ENCODE results near the gene MX1.

Gene MX1

DNA sequence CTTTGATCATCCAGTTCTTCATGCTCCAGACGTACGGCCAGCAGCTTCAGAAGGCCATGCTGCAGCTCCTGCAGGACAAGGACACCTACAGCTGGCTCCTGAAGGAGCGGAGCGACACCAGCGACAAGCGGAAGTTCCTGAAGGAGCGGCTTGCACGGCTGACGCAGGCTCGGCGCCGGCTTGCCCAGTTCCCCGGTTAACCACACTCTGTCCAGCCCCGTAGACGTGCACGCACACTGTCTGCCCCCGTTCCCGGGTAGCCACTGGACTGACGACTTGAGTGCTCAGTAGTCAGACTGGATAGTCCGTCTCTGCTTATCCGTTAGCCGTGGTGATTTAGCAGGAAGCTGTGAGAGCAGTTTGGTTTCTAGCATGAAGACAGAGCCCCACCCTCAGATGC is 32.5 kb downstream of the MX1 start:
- no peak for DNase-seq (ENCODE audit: low read depth in 1 of 2, low spot score in 1 of 2)

DNA sequence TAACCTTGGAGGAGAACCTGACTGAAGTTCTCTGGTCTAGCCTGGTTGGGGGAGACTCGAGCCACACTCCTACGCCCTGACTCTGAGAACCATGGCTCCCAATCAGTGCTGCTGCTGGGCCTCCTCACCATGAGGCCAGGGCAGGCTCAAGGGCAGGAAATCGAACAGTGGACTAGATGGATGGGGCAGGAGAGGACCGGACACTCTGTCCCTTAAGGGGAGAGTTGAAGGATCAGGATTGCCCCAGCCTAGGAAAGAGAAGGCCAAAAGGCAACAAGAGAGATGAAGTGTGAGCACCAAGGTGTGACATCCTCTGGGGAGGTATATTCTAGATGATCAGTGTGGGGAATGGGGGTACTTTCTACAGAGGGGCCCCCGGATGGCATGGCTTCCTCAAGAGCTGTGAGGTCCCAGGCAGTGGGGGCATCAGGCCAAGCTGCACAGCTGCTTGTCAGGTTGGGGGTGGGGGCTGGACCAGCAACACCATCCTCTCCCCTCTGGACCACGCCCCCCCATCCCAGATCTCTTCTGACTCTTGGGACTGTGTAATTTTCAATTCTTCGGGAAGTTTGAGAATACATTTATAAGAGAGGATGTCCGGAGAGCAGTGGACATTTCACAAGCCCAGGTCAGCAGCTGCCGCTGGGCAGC is 34.0 kb downstream of the MX1 start:
- DNase-seq (ENCODE audit: low read depth in 1 of 2, low spot score in 1 of 2), result no peak

DNA sequence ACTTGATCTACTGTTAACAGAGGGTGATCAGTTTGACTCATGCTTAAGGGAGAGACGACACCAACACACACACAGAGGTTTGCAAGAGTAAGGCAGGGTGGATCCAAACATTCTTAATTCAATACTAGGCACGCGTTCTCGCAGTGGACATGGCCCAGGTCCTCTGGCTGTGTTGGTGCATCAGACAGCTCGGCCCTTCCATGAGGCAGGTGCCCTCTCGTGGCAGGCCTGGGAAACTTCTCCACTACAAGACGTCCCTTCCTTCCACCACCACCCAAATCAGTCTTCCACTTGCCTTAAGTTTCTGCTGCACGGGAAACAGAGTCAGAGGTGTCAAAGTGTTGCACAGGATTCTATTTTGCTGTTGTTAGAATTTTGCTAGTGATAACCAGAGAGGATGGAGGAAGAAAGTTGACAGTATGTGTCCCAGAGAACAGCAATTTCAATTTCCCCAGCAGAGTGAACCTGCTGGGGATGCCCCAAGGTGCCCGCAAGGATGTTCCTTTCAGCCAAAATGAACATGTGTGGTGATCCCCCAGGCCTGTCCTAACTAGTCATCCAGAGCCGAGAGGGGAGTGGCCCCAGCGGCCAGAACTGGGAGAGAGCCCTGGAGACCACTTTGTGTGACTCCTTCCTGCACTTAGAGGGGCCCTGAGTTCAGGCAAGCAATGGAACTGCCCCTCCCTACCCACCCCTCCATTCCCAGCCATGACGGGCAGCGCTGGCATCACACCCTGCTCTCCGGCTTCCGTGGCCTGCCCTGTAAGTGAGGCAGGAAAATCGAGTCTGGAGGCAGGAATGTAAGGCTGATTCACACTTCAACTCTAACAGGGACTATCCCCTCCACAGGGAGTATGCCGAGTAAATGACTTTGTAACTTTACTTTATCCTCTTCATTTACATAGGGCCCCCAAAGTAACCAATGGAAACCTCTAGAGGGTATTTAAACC is 34.8 kb downstream of the MX1 start:
- peak; percentile 14 to 29 for DNase-seq (ENCODE audit: low read depth in 1 of 2, low spot score in 1 of 2)

DNA sequence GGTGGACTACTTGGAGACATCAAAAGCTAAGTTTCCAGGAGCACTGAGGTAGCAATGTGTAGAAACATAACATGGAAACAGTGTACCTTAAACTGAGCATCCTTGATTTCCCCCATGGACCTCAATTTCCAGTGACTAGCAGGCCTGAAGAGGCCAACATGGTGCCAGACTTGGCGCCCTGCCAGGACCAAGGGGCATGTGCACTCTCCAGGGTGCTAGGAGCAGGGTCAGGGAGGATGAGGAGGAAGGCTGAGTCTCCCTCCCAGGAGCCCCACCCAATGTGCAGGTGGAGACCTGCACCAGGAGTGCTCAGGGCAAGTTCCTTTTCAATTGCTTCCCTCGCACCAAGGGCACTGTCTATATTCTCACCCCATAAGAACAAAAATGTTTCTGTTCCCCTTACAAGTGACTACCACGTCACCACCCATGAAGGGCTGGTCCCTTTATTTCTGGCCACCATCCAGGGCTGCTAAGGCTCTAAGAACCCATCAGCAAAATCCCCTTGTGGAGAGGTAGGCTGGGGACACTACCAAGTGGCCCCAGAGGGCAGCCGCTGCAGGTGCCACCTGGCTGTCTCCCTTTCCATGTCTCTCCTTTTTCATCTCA is 39.2 kb downstream of the MX1 start:
- DNase-seq (ENCODE audit: low read depth in 1 of 2, low spot score in 1 of 2), result no peak

DNA sequence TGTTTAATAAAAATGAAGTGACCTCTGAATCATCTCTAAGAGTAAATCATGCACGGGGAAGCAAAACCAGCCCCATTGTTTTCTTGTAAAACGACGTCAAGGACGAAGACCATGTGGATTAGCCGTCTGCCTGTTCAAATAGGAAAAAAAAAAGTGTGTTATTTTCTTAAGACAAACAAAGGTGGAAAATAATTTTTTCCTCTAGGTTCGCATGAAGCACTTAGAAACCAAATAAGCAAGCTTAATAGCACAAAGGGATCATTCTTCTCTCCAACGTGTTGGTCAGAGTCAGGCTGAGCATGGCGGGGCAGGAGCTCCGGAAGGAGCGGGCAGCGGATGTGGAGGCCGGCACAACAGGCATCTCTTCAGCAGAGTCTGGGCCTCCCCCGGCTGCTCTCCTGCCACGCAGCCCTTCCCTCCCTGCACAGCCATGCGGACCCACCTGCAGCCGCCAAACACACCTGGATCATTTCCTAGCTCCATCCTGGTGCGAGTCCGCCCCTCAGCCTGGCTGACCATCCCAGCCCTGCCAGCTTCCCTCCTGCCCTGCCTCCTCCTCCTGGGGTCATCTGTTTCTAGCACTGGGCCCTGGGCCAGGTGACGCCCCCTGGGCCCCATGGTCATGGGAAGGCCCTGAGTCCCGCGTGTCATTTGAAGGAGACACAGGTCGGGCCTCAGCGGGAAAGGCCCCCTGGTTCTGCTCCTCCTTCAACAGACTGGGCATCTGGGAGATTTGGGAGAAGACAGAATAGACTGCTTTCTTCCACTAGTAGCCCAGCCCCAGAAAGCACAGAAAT is 40.2 kb downstream of the MX1 start:
- DNase-seq (ENCODE audit: low read depth in 1 of 2, low spot score in 1 of 2), result no peak

DNA sequence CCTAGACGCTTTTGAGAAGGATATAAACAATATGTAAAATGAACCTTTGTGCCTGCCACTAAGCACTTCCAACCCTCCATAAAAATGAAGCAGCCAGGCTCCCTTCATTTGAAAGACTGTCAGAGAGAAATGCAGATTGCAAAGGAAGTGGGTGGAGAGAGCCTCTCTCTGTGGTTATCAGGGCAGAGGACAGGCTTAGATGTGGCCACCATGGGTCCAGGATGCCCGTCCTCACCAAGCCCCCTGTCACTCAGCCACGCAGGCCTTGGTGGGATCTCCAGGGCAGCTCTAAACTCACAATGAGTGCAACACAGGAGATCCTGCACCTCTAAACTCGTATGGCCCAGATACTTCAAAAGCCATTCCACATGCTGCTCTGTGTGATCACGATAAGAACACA is 44.0 kb downstream of the MX1 start:
- DNase-seq (ENCODE audit: low read depth in 1 of 2, low spot score in 1 of 2), result no peak

DNA sequence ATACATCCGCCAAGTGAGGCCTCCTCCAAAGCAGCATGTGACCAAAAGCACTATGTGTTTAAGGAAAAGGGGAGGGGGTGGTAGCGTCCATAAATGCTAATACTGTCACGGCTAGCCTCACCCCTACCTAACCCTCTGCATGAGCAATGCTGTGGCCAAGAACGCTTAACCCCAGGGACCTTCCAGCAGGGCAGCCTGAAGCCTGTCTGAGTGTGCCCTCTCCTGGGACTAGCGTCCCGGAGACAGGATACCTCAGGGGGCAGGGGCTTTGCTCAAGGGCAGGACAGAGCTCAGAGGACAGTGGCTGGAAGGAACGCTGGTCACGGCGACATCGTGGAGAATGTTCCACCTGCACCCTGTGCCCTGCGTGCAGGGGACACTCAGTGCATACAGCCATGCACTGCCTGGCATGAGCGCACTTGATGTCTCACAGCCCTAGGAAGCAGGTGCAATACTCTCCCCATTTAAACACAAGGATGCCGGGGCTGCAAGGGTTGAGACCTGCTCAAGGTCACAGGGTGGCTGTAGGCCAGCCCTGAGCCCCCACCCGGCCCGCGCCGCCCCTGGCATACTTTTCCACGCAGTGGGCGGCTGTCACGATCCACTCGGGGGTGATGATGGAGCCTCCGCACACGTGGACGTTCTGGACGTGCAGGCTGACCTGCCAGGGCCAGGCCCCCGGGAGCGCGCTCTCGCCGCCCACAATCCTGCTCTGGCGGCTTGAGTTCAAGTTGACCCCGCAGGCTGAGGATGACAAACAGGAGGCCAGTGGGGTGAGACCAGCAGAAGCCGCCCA is 46.9 kb downstream of the MX1 start:
- no peak for DNase-seq (ENCODE audit: low read depth in 1 of 2, low spot score in 1 of 2)

DNA sequence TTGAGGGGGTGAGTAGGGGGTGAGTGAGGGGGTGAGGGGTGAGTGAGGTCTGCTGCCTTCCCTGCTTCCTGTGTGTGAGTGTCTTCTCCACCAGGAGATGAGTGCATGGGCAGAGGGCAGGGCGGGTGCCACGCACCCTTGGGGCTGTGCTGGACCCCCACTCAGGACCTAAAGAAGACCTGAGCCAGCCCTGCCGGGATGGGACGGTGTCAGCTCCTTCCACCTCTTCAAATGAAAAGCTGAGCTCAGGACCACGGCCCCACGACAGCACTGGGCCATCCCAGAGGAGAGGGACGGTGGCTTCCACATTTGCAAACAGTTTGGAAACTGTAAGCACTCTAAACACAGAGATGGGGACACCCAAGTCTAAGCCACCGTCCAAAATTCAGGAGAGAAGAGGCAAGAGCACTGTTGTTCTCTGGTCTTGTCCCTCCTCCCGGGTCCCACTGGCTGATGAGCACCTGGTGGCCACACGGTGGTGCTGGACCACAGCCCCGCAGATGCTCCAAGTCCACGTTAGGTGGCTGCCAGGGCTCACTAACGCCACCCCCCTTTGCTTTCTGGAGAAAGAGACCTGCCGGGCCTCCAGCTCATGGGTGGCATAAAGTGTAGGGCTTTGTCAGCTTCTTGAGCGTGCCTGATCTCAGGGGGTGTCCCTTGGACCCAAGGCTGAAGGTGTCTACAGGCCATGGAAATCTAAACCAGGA is 49.8 kb downstream of the MX1 start:
- no peak for DNase-seq (ENCODE audit: low read depth in 1 of 2, low spot score in 1 of 2)

DNA sequence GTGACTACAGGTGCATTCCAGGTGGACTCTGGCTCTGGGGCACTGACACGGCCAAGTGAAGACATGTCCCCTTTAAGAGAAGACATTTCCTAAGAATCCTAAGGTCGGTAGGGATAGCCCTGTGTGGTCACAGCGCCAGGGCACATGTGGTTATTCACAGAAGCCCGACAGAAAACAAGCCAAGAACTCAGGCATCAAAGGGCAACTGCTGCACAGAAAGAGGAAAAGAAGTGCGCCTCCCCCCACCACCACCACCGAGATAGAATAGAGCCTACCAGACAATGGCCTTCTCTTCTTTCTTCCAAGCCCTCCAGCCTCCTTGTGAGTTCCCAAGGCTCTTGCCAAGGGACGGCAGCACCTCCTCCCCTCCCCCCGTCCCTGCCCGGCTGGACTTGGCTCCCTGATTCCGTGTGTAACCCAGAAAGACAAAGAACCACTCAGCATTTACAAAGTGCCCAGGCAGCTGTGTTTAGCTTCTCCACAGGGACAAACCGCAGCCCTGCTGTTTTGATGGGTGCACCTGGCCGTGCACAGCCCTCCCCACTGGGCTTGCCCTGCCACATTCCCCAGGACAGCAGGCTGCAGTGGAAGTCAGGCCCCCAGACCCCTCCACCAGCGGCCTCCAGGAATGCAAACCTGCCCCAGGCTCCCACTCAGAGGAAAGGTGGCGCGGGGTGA is 51.7 kb downstream of the MX1 start:
- DNase-seq (ENCODE audit: low read depth in 1 of 2, low spot score in 1 of 2), result no peak

DNA sequence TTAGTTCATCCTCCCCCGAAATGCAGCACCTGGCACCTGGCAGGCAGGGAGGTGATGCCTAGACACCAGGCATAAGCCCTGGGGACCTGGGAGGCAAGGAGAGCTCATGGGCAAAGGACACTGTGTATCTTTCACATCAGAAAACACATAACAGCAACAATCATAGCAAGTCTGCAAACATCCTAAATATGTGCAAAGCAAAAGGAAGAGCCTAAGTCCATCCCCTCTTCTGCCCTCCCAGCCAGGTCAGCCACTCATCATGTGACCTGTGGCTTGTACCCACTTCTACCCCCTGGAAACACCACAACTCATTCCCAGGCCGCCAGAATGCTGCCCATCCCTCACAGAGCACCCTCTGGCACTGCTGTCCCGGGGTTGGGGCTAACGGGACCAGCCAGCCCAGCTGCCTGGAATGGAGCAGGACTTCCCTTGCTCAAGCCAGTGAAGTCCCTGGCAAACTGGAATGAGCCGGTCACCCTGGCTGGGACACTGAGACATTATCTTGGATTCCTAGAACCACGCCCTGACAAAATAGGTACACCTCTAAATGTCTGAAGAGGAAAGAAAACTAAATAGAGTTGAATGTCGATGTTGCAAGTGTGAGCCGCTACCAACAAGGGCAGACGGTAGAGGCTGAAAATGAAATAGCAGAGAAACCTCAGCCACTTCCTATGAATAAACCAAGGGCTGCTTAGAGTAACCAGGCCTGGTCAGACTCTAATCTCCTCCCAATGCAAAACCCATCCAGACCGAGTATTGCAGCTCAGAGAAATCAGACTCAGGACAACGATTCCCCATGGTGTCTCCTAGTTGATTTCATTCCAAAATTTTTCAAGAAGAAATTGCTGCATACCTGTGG is 52.5 kb downstream of the MX1 start:
- no peak for DNase-seq (ENCODE audit: low read depth in 1 of 2, low spot score in 1 of 2)

DNA sequence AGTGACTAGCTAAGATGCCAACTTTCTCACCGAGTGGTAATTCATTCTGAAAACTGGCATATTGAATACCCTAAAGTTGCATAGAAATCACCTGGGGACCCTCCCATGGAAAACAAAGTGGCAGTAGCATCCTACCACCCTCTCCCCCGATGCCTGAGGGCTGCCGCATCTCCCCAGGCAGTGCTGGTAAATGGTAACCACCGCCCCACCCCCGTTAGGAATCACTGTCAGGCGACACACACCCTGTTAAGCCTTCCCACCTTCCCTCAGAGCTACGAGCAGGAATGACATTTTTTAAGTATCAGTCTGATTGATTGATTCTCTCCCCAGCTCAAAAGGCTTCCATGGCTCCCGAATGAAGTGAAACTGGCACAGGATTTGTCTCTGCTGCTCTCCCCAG is 53.6 kb downstream of the MX1 start:
- DNase-seq (ENCODE audit: low read depth in 1 of 2, low spot score in 1 of 2), result no peak

DNA sequence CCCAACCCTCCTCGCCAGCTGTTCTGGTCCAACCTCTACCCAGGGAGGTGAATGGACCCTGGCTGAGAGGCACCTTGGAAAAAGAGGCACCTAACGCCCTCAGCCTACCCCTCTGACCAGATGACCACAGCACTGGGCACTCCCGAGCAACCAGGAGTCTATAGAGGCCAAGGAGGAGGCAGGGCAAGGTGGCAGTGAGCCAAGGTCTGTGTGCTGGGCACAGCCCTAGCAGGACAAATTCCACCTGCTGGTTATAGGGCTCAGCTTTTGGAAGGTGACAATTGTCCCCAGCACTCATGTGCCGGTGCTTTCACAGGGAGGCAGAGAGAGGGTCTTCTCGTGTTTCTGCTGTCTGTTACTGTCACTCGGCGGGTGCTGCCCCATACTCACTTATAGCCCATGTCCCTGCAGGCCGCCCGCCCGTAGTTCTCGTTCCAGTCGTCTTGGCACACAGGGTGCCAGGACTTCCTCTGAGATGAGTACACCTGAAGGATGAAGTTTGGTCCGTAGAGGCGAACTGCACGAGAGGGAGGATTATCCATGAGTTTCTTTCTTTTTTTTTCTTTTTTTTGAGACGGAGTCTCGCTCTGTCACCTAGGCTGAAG is 54.1 kb downstream of the MX1 start:
- no peak for DNase-seq (ENCODE audit: low read depth in 1 of 2, low spot score in 1 of 2)

DNA sequence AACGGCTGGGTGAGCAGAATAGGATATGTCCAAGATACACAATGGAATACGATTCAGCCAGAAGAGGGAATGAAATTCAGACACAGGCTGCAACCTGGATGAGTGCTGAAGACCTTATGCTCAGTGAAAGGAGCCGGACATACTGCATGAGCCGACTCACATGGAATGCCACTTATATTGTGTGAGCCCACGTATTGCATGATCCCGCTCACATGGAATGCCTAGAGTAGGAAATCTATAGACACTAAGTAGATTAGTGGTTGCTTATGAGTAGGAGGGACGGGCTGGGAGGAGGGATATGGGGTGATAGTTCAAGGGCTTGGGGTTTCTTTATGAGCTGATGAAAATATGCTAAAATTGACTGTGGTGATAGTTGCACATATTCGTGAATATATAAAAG is 55.2 kb downstream of the MX1 start:
- DNase-seq (ENCODE audit: low read depth in 1 of 2, low spot score in 1 of 2), result no peak

DNA sequence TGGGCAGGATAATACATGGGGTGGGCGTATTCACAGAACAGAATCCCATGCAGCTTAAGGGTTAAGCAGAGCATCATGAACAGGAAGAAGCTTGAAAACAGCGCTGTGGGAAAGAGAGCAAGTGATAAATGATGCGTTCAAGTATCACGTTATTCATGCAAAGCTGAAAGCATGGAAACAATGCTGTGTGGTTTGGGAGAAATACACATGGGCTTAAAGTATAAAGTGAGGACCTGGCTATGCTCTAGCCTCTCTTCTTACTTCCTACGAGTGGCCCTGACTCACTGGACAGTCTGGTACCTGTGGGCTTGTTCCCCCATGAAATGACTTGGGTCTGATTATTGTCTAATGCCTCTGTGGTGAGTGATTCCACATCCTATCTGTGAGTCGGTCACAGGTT is 56.3 kb downstream of the MX1 start:
- DNase-seq (ENCODE audit: low read depth in 1 of 2, low spot score in 1 of 2), result no peak

DNA sequence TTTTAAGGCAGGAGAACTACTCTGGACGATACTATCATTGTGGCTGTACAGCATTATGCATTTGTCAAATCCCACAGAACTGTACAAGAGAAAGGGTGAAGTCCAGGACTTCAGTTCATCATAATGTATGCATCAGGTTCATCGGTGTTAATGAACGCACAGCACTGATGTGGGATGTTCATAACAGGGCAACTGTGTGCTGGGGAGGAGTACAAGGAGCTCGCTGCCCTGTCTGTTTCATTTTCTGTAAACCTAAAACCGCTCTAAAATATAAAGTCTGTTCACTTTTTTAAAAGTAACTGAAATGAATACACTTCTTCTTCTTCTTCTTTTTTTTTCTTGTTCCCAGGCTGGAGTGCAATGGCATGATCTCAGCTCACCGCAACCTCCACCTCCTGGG is 56.9 kb downstream of the MX1 start:
- DNase-seq (ENCODE audit: low read depth in 1 of 2, low spot score in 1 of 2), result no peak

DNA sequence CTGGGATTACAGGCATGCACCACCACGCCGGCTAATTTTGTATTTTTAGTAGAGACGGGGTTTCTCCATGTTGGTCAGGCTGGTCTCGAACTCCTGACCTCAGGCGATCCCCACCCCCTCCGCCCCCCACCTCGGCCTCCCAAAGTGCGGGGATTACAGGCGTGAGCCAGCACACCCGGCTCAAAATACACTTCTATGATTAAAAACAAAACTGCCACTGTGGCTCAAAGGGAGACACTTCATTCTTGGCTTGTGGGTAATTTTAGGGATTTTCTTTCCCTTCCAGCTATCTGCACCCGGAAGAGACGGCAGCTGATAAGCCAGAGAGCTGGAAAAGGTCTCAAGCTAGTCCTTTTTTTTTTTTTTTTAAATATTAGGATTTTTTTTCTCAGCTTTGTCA is 57.4 kb downstream of the MX1 start:
- DNase-seq (ENCODE audit: low read depth in 1 of 2, low spot score in 1 of 2), result no peak

DNA sequence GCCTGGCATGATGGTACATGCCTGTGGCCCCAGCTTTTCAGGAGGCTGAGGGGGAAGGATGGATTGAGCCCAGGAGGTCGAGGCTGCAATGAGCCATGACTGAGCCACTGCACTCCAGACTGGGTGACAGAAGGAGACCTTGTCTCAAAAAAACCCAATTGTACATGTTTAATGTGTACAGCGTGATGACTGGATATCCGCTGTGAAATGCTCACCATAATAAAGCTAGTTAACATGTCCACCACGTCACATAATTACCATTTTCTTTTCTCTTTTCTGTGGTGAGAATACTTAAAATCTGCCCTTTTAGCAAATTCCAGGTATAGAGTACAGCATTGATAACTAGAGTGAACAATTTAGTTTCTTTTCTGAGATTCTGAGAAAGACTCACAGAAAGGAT is 57.9 kb downstream of the MX1 start:
- no peak for DNase-seq (ENCODE audit: low read depth in 1 of 2, low spot score in 1 of 2)

DNA sequence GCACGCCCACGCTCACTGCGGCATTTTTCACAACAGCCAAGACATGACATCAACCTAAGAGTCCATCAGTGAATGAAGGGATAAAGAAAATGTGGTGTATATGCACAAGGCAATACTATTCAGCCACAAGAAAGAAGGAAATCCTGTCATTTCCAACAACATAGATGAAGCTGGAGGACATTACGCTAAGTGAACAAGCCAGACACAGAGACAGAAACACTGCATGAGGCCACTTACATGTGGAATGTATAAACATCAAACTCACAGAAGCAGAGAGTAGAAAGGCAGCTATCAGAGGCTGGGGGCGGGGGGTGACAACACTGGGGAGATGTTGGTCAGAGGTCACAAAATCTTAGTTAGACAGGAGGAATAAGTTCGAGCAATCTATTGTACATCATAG is 61.0 kb downstream of the MX1 start:
- DNase-seq (ENCODE audit: low read depth in 1 of 2, low spot score in 1 of 2), result no peak

All from stimulated activated CD4-positive, alpha-beta T cell treated with anti-CD3 and anti-CD28 coated beads, Interleukin-15, amount 100 ng/mL, for 1 hour (primary cell).